Daoy (cell line): ENCODE measurements around the gene CTSZ. TPM values are rescaled to one million over a fixed set of nuclear protein-coding genes. Genes with fewer than 3 reads are reported as not detected.
"Not testable (repeated sequence)": the region's sequence is repeated elsewhere in the genome, so short reads cannot be mapped to it uniquely, and the experiment has no call there.

Source experiments
- DNase-seq: peaks from one replicate; pipeline ENCODE4 v3.0.0-alpha.2; 2015; ENCODE audit warnings: low read depth
- total RNA-seq: library from RNA; depleted of rRNA; stranded (reverse); fragments of >200 nt; shearing (Covaris generic); gene quantifications from 2 replicates; pipeline ENCODE4 v1.2.3, GENCODE V29; 2014; rRNA removed

The CTSZ gene
- 82.4 and 127 TPM in 2 replicates for total RNA-seq

DNA sequence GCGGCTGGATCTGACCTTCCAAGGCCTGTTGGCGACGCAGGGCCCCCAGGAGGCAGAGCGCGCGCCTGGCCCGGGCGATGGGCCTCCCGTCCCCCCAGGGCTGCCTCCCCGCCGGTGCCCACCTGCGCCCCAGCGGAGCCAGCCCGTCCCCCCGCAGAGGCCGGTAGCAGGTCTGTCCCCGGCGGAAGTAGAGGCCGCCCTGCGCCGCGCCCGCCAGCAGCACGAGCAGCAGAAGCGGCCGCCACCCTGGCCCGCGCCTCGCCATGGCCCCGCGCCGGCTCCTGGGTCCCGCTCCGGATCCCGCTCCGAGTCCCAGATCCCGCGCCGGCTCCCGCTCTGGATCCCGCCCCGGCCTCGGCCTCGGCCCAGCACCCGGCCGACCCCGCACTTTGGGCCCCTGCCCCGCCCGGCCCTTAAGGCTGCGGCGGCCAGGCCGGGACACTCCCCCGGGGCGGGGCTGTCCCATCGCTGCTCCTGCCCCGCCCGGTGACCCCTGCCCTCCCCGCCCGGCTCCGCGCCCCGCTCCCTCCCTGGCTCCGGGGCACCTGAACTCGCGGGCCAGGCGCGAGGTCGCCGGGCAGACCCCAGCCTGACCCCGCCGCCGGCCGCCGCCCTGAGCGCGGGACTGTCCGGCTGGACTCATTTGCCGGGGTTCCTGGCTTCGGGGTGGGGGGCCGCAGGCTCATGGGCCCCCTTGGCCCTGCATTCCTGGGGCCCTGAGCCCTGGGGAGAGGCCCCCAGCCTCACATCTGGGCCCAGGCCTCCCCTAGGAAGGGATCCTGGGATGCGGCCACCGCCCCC, at the start of gene CTSZ:
TSS of gene CTSZ (minus strand) at position 391 of the 801 bp plus-strand sequence. CDS start at position 265, 126 bp downstream.
- DNase-seq, result peak; percentile 51

DNA sequence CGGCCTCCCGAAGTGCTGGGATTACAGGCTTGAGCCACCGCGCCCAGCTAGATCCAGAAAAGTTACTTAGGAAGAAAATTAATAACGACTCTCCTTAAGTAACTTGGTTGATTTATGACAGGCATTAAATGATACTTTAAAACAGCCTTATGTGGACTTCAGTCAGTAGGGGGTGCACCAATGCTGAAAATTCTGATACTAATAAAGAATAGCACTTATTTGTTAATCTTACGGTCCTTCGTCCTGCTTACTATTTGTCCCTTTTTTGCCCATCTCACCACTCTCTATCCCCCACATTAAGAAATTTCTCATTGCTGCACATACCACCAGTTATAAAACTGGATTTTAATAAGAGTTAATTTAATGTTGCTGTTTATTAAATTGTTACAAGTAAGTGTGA, 48.2 kb upstream of the CTSZ start:
- DNase-seq, result no peak

DNA sequence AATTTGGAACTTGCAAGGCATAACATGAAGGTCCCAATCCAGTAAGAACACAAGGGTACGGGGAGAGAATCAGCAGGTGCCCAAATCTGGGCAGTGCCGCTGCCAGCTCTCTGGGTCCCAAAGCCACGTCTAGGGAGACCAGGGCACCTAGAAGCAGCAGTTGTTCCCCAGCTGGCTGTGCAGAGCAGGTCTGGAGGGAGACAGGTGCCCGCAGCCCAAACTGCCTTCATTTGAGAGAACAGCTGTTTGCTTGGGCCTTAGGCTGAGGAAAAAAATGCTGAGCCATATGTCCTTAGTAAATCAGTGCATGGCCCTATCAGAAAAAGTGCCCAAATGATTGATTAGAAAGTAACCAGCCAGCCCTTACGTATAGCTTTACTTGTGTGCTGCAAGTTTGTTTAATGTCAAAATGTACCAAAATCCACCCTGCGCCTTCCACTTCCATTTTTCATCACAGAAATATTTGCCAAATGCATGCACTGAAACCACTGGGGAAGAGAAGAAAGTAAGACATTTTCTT, 44.7 kb upstream of the CTSZ start:
- no peak for DNase-seq

DNA sequence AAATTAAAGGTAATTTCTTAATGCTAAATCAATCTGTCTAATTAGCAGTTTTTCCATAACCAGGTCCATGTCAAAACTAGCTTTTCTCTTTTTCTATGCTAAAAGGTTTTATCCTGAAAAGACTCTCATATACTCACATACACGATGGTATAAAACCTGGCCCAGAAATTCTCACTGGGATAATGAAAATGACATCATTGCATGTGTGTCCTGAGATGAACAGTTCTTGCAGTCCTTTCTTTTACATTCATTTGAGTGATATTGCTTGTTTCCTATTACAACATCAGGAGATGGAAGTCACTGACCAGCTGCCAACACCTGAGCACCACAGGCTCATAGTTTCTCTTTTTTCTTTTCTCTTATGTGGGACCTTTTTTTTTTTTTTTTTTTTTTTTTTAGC, 43.4 kb upstream of the CTSZ start:
- DNase-seq, result no peak

DNA sequence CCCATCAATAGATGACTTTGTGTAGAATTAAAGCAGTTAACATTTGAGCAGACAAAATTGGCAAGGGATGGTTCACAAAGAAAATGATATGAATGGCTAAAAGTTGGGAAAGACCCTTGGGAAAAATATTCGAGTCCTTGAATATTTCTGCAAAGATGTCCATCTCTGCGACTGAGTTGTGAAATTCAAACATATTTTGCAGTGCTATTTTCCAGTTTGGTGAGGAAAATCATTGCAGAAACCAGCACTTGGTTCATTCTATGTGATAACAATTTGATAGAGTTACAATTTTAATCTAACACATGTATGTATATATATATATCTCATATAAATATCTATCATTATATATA, 41.6 kb upstream of the CTSZ start:
- DNase-seq, result no peak

DNA sequence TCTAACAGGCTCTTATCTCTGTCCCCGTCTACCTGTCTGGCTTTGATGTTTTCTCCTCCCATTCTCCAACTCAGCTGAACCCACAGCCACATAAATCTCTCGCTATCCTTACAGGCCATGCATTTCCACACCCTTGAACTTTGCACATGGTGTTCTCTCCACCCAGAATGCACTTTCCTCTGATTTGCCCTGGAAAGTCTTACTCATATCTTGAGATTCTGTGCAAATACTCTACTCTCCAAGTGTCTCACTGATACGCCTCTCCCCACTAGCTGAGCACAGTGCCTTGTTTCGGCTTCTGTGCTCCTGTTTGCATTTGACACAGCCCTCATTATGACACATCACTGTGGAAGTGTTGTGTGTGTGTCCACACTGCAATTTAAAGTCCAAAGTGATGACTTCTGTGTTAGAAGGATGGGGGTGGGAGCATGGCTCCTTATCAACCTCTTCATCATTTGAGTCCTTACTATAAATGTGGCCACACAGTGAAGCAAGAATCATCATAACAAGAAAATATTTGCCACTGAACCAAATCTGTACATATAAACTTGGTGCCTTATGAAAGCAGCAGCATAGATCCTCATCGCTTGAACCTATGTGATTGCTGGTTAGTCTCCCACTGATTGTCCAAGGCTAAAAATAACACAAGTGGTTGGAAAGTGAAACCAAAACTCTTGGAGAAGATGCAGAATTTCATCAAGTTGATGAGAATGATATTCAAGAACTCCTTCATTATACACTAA, 41.1 kb upstream of the CTSZ start:
- peak; percentile 82 for DNase-seq

DNA sequence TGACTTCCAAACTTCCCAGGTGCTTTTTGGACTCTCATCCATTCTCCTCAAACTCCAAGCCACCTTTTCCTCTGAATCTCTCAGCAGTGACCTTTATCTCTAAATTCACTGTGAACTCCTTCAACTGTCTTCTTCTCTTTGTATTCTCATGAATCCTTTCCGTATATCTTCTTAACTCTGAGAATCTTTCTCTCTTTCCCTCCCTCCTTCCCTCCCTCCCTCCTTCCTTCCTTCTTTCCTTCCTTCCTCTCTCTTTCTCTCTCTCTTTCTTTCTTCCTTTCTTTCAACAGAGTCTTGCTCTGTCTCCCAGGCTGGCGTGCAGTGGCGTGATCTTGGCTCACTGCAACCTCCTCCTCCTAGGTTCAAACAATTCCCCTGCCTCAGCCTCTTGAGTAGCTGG, 39.8 kb upstream of the CTSZ start:
- DNase-seq, result no peak

DNA sequence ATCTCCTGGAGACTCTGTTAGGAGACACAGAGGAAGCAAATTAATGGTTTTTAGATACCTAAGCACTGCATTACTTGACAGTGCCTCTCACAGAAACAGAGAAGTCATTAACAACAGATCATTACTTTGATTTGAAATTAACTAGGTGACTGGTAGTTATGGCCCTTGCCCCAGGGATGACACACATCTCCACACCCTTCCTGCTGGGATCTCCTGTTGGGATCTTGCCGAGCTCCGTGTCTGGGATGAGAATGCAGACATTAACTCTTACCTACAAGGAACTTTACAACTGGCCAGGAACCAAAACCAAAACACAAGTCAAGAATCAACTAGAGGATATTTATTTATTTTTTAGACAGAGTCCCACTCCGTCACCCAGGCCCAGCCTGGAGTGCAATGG, 37.7 kb upstream of the CTSZ start:
- no peak for DNase-seq

DNA sequence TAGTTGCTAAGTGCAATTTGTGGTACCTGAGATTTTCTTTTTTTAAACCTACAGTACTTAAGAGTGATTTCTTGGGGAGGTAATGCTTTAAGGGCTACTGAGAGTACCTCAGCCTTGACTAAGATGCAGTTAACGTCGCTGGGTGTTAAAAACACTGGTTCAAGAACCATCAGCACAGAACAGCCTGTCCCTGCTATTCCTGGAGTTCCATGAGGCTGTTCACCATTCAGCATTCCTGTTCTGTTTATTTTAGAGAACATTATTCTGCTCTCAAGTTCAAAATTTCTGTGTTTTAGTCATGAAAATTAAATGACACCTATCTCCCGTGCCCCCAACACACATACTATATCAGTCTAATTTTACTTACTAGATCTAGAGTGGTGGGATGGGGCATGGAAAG, 37.2 kb upstream of the CTSZ start:
- DNase-seq, result no peak

DNA sequence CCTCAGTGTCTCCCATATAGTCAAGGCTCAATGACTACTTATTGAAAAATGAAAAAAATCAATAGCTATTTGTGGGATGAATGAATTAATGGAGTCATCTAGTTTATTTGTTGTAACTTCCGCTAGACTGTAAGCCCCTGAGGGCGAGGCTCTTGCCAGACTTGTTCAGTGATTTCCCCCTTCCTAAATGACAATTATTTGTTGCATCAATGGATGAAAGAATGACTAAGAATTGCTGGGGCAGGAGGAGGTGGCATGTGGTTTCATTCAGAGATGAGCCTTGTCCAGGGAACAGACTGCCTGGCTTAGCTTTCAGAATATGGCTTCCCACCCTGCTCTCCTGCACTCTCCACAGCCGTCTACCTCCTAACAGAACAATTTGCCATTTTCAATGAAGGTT, 36.6 kb upstream of the CTSZ start:
- DNase-seq, result peak; percentile 25

DNA sequence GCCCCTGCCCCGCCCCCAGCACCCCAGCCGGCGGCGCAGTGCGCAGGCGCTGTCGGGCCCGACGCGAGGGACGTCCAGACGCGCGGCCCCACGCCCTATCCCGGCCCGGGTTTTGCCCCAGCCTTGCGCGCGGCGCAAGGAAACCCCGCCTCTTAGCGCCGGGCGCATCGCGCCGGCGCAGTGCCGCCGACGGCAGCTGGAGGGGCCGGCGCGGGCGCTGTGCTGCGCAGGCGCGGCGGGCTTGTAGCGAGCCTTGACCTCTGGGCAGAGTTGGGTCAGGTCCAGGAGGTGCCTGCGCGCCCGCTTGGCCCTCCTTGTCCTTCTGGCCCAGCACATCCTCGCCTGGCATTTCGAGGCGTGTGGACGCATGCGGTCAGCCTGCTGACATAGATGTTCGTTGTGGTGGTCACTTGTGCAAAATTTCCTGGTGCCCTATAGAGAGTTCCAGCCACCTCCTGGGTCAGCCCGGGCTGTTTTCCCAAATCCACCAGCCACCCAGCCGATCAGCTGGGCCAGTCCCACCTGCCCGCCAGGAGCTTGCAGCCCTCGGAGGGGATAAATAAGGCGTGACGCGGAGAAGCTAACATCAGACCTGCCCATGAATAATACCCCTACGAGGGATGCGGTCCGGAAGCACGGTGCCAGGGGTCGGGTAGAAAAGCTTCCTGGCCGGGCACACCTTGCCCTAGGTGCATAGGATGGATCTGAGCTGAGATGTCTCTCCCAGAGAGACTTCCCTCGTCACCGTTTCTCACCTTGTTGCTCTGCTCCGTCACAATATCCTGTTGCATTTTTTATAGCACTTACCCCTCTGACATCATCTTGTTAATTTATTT, 36.0 kb upstream of the CTSZ start:
- peak; percentile 95 for DNase-seq

DNA sequence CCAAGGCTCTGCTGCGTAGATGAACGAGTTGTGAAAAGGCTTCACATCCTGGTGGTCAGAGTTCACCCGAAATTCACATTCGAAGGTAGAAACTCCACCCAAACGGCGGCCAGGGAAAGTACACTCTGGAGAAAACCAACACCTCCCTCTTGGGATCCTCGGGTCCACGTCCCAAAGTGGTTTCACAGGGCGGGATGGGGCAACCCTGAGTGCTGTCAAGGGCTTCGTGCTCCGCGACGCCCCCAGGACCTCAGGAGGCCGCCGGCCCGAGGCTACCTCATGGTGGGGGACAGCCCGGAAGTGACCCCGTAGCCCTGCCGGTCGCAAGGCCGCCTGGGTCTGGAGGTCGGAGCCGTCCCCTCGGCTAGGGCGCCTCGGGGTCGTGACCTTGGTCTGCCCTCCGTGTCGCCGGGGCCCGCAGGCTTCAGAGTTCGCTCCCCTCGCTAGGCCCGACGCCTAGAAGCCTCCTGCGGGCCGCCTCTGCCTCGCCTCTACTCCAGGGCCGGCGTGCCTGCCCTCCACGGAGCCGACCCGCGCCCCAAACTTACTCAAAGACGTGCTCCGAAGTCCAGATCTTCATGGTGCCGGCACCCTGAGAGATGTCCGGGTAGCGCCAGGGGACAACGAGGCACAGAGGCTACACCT, 35.2 kb upstream of the CTSZ start, which contains the start of gene PRELID3B:
TSS of gene PRELID3B (minus strand) at position 636 of the 645 bp plus-strand sequence. CDS start at position 580, 56 bp downstream.
- peak; percentile 16 for DNase-seq

DNA sequence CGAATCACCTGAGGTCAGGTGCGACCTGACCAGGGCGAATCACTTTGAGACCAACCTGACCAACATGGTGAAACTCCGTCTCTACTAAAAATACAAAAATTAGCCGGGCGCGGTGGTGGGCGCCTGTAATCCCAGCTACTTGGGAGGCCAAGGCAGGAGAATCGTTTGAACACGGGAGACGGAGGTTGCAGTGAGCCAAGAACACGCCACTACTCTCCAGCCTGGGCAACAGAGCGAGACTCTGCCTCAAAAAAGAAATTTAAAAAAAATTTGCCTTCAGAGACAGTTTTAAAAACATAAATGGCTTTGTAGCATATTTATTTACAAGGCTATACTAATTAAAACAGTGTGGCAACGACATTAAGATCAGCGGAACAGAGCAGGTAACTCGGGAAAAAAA, 34.4 kb upstream of the CTSZ start:
- DNase-seq, result not testable (repeated sequence)

DNA sequence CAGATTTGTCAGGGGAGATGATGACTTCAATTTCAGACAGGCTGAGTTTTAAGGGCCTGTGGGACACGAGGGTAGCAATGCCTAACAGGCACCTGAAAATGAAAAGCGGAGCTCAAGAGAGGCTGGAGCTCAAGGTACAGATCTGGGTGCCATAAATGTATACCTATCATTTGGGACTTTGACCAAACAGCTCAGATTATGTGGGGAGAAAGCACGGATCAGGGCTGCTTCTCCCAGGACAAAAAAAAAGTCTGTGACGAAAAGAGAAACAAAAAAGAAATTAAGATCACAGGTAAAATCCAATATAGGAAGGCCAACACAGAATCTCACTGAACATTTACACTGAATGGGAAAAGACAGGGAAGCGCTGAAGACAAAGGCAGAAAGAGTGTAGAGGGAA, 33.6 kb upstream of the CTSZ start:
- DNase-seq, result no peak

DNA sequence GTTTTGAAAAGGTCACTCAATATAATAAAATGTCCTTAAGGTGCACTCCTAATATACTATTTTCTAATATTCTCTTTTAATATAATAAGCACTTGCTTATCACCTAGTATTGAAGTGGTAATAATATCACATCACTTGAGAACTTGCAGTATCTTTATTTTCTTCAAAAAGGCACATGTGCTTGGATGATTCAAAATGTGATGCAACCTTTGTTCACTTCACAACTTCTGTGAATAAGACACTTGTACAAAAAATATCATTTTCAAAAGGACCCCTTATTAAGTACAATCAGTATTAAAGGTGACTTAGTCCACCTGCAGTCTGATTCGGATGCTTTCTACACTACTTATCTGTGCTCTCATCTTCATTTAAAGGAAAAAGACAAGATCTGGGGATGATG, 32.2 kb upstream of the CTSZ start:
- no peak for DNase-seq

DNA sequence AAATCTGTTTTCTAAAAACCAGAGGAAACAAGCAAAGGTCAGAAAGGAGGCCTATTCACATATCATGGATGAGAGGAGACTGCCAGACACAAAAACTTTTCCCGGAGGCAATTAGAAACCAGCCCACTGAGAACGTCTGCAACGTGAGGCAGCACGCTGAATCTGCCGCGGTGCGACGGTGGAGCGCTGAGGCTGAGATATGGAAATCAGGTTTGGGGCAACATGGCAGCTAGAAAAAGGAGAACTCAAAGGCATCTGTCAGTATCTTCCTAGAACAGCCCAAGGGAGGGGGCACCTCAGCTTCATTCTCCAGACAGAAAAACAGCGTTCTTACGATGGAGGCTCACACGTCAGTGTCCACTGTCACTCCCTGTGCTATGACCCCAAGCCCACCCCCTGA, 30.3 kb upstream of the CTSZ start:
- DNase-seq, result no peak

DNA sequence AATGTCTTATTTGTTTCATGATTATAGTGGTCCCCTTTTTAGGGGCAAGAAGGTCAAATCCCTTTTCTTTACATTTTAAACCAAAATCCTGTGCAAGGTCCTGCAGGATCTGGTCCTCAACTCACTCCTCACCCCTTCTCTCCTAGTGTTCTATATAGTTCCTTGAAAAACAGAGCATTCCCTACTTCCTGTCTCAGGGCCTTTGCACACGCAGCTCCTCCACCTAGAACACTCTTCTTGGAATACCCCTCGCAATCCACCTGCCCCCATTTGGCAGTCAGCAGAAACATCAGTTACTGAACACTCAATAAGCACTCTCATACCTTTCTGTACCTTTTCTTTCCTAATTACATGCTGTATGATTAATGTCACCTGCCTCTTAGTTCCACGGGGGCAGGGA, 28.3 kb upstream of the CTSZ start:
- DNase-seq, result no peak

DNA sequence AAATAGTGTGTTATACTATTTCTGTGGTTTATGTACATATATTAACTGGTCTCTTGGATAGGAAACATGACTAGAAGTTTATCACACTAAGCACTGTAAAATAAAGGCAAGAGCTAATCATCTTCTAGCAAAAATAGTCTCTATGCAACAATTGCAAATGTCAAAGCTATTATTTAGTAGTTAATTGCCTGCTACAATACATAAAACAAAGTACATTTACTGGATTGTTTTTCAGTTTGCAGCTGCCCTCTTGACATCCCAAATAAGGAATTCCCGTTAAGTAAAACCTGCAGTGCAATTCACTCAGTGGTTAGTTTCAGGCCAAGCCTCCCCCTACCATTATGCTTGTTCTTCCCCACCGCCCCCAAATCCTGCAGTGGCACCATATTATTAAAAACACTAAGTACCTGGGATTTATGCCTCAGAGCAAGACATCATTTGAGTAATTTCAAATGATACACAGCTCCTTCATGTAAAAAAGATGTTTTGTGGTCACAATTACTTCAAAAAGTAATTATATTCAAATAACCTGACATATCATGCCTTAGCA, 26.6 kb upstream of the CTSZ start:
- no peak for DNase-seq

DNA sequence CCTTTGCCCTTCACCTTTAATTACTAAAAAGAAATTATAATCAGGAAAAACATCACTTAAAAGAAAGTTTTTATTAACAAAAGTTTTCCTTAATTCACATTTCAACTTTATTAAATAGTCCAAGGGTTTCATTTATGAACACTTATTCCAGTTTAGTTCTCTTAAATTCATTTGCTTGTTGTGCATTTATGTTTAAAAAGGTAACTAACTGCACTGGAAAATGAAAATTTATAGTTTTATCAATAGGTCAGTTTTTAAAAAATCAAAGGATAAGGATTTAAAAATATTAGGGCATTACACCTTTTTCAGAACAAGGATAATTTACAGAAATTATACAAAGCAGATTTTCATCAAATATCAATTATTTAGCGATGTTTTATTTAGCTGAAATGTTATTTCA, 26.0 kb upstream of the CTSZ start:
- DNase-seq, result no peak

DNA sequence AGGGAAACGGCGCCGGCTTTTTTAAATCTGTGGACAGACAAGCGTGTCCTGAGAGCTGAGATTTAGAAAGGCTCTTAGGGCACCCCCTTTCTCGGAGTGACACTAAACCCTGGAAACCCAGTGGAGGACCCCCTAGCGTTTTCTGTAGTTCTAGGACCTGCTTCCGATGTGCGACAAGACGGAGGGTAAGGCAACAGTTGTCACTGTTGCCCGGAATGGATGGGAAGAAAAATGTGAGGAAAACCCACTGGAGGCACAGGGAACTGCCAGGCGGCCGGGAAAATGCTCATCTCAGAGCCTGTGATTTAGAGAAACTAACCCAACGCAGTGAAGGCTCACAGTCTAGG, 25.6 kb upstream of the CTSZ start:
- DNase-seq, result peak; percentile 38

DNA sequence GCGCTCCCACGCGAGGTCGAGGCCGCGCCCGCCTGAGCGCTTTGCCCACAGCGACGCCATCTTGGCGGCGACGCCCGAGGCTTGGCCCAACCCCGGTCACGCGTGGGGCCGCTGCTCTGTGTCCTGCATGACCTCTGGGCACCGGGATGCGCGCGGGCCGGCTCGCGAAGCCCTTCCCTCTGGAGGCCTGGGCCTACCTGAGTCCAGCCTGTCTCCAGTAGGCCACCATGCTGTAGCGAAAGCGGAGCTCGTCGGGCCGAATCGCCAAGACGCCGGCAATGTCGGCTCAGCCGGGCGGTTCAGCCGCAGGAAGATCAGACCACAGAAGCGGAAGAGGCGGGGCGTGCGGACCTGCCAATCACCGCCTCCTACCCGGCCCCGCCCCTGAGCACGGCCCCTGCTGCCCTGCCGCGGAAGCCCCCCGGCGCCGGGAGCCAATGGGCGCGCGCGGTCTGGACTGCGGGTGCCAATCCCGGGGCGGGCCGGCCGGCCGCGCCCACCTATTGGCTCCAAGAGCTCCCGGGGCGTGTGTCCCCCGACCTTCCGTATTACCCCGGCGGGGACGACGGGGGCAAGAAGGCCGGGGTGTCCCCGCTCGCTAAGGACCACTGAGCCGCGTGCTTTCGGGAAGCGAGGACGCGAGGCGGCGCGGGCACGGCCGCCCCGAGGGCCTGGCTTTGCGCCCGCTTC, 25.1 kb upstream of the CTSZ start, which contains the start of gene ATP5F1E:
TSS of gene ATP5F1E (minus strand) at position 313 of the 690 bp plus-strand sequence. CDS start at position 229, 84 bp downstream.
- peak; percentile 97 for DNase-seq
